Astrocyte (in vitro differentiated cells and primary cell): ENCODE data around the gene RARRES1.

Experiments used
- EZH2 ChIP-seq: IDR thresholded peaks from 2 replicates; pipeline ENCODE4 v1.6.1; 2012; ENCODE audit warnings: mild to moderate bottlenecking, low read length, inconsistent platforms; ENCODE audit not compliant: insufficient read depth
- TF ChIP-seq, protein P1 (sequence below): IDR thresholded peaks from 2 replicates; pipeline ENCODE4 v1.5.1; 2011; ENCODE audit warnings: low read depth, mild to moderate bottlenecking, inconsistent platforms, low read length, moderate library complexity; ENCODE audit not compliant: insufficient read depth

- TF ChIP-seq, protein P1, sequence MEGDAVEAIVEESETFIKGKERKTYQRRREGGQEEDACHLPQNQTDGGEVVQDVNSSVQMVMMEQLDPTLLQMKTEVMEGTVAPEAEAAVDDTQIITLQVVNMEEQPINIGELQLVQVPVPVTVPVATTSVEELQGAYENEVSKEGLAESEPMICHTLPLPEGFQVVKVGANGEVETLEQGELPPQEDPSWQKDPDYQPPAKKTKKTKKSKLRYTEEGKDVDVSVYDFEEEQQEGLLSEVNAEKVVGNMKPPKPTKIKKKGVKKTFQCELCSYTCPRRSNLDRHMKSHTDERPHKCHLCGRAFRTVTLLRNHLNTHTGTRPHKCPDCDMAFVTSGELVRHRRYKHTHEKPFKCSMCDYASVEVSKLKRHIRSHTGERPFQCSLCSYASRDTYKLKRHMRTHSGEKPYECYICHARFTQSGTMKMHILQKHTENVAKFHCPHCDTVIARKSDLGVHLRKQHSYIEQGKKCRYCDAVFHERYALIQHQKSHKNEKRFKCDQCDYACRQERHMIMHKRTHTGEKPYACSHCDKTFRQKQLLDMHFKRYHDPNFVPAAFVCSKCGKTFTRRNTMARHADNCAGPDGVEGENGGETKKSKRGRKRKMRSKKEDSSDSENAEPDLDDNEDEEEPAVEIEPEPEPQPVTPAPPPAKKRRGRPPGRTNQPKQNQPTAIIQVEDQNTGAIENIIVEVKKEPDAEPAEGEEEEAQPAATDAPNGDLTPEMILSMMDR: no peak
- no peak for TF ChIP-seq EZH2
Measured at GRCh38 chr3:158649791-158650190, 82.5 kb downstream of the RARRES1 start.
